ENCODE results near the gene ARL17B.
"Not testable (repeated sequence)": the region's sequence is repeated elsewhere in the genome, so short reads cannot be mapped to it uniquely, and the experiment has no call there.

DNA sequence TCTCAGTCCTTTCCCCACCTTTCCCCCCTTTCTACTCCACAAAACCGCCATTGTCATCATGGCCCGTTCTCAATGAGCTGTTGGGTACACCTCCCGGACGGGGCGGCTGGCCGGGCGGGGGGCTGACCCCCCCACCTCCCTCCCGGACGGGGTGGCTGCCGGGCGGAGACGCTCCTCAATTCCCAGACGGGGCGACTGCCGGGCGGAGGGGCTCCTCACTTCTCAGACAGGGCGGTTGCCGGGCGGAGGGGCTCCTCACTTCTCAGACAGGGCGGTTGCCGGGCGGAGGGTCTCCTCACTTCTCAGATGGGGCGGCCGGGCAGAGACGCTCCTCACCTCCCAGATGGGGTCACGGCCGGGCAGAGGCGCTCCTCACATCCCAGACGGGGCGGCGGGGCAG lies 108.8 kb downstream of the ARL17B start:
- not testable (repeated sequence) for TF ChIP-seq CTCF, POLR2A (IDR thresholded peaks at IDR 0.05)

Measured in heart left ventricle (tissue), 13 donors.